SK-N-SH treated with all-trans-retinoic acid at 6 μM for 48 hours (cell line): ENCODE results near the gene COQ10A.
A peak's percentile ranks its signal among the peaks of the same experiment; 100 is the strongest.

Experiments used
- ATAC-seq: fragments of 200-7000 bp; cut with Tn5 transposase; 3 replicates; pipeline ENCODE4 v1.9.1; 2020; ENCODE audit warnings: mild to moderate bottlenecking, moderate library complexity
- ARNTL ChIP-seq: fragments of 450-650 bp; formaldehyde crosslinking; IDR thresholded peaks from 2 replicates; pipeline ENCODE4 v1.5.0; 2020; ENCODE audit warnings: low read depth, mild to moderate bottlenecking, moderate library complexity, borderline replicate concordance
- BACH2 ChIP-seq: fragments of 250-450 bp; sonication (Bioruptor Pico); IDR thresholded peaks from 2 replicates; pipeline ENCODE4 v1.9.0; 2021; ENCODE audit warnings: mild to moderate bottlenecking, borderline replicate concordance
- CSDC2 ChIP-seq: fragments of 250-450 bp; sonication (Bioruptor Pico); IDR thresholded peaks from 2 replicates; pipeline ENCODE4 v1.5.0; 2020; ENCODE audit warnings: mild to moderate bottlenecking, moderate library complexity
- CSRNP3 ChIP-seq: fragments of 250-450 bp; sonication (Bioruptor Pico); IDR thresholded peaks from 2 replicates; pipeline ENCODE4 v1.5.1; 2021; ENCODE audit warnings: mild to moderate bottlenecking, moderate library complexity
- ESRRG ChIP-seq: fragments of 250-450 bp; sonication (Bioruptor Pico); IDR thresholded peaks from 2 replicates; pipeline ENCODE4 v1.6.1; 2021; ENCODE audit warnings: mild to moderate bottlenecking
- ISL1 ChIP-seq: fragments of 250-450 bp; sonication (Bioruptor Pico); IDR thresholded peaks from 2 replicates; pipeline ENCODE4 v2.1.2; 2022; ENCODE audit warnings: mild to moderate bottlenecking, moderate library complexity
- OSR1 ChIP-seq: fragments of 250-450 bp; sonication (Bioruptor Pico); IDR thresholded peaks from 2 replicates; pipeline ENCODE4 v1.8.0; 2022; ENCODE audit warnings: moderate library complexity, mild to moderate bottlenecking, inconsistent platforms
- PATZ1 ChIP-seq: fragments of 250-450 bp; sonication (Bioruptor Pico); IDR thresholded peaks from 2 replicates; pipeline ENCODE4 v1.8.0; 2020; ENCODE audit warnings: mild to moderate bottlenecking, moderate library complexity, borderline replicate concordance
- POU6F1 ChIP-seq: fragments of 250-450 bp; sonication (Bioruptor Pico); IDR thresholded peaks from 2 replicates; pipeline ENCODE4 v1.8.0; 2021; ENCODE audit warnings: low read depth, mild to moderate bottlenecking, moderate library complexity, borderline replicate concordance
- PPARA ChIP-seq: fragments of 250-450 bp; sonication (Bioruptor Pico); IDR thresholded peaks from 2 replicates; pipeline ENCODE4 v1.5.0; 2020; ENCODE audit warnings: mild to moderate bottlenecking, borderline replicate concordance
- RARB ChIP-seq: fragments of 250-450 bp; sonication (Bioruptor Pico); IDR thresholded peaks from 2 replicates; pipeline ENCODE4 v1.8.0; 2021; ENCODE audit warnings: mild to moderate bottlenecking, moderate library complexity
- SNAI2 ChIP-seq: fragments of 250-450 bp; sonication (Bioruptor Pico); IDR thresholded peaks from 2 replicates; pipeline ENCODE4 v1.5.0; 2020; ENCODE audit warnings: mild to moderate bottlenecking, moderate library complexity
- TCF4 ChIP-seq: fragments of 250-450 bp; sonication (Bioruptor Pico); IDR thresholded peaks from 2 replicates; pipeline ENCODE4 v1.8.0; 2021; ENCODE audit warnings: mild to moderate bottlenecking, moderate library complexity, borderline replicate concordance
- TSHZ2 ChIP-seq: fragments of 250-450 bp; sonication (Bioruptor Pico); IDR thresholded peaks from 2 replicates; pipeline ENCODE4 v1.5.0; 2020; ENCODE audit warnings: mild to moderate bottlenecking, moderate library complexity
- ZC3H10 ChIP-seq: fragments of 250-450 bp; sonication (Bioruptor Pico); IDR thresholded peaks from 2 replicates; pipeline ENCODE4 v1.5.1; 2021; ENCODE audit warnings: mild to moderate bottlenecking, moderate library complexity
- ZFP3 ChIP-seq: fragments of 250-450 bp; sonication (Bioruptor Pico); IDR thresholded peaks from 2 replicates; pipeline ENCODE4 v1.5.0; 2020; ENCODE audit warnings: mild to moderate bottlenecking, moderate library complexity
- ZFP30 ChIP-seq: fragments of 450-650 bp; formaldehyde crosslinking; IDR thresholded peaks from 2 replicates; pipeline ENCODE4 v1.5.0; 2022; ENCODE audit warnings: mild to moderate bottlenecking, moderate library complexity
- ZNF565 ChIP-seq: fragments of 450-650 bp; formaldehyde crosslinking; conservative IDR thresholded peaks from 2 replicates; pipeline ENCODE4 v1.5.0; 2020; ENCODE audit warnings: low read depth, mild to moderate bottlenecking, moderate library complexity
- ZNF70 ChIP-seq: fragments of 450-650 bp; formaldehyde crosslinking; IDR thresholded peaks from 2 replicates; pipeline ENCODE4 v1.5.0; 2020; ENCODE audit warnings: mild to moderate bottlenecking, moderate library complexity

COQ10A gene

GRCh38 chr12:56266693-56267442 lies at the start of gene COQ10A:
TSS of gene COQ10A (plus strand) at chr12:56266942. CDS start at chr12:56267119, 177 bp downstream.
- peak; percentile 93 for ATAC-seq
- TF ChIP-seq TSHZ2 (CRISPR knock-in tag) = no peak
- TF ChIP-seq ZFP3 = 0 out of 2 replicates have a peak, but pooled peaks have one; percentile 25
- no peak for TF ChIP-seq CSDC2

- TF ChIP-seq CSDC2 (no peak), BACH2 (CRISPR knock-in tag) (no peak), ARNTL (CRISPR knock-in tag) (no peak), ESRRG (CRISPR knock-in tag) (no peak), ZNF565 (no peak), PATZ1 (CRISPR knock-in tag) (no peak), ZC3H10 (CRISPR knock-in tag) (no peak), POU6F1 (CRISPR knock-in tag) (no peak)
- ATAC-seq = no peak
Observed at GRCh38 chr12:56219840-56220239, 46.9 kb upstream of the COQ10A start.

- TF ChIP-seq TCF4 (CRISPR knock-in tag) (no peak), ZNF70 (CRISPR knock-in tag) (no peak), CSRNP3 (CRISPR knock-in tag) (no peak), CSDC2 (no peak), ZNF565 (no peak), OSR1 (CRISPR knock-in tag) (no peak), POU6F1 (CRISPR knock-in tag) (no peak), PPARA (CRISPR knock-in tag) (no peak), ESRRG (CRISPR knock-in tag) (no peak), ISL1 (CRISPR knock-in tag) (no peak), PATZ1 (CRISPR knock-in tag) (no peak), RARB (CRISPR knock-in tag) (no peak), ZFP30 (CRISPR knock-in tag) (no peak), TSHZ2 (CRISPR knock-in tag) (no peak), SNAI2 (CRISPR knock-in tag) (no peak)
- TF ChIP-seq, all 23 proteins: peak for 0
- no peak for ATAC-seq
Observed at GRCh38 chr12:56220611-56221231, 46.0 kb upstream of the COQ10A start.
